Vagina (tissue), 2 donors: ENCODE measurements around the gene FCGBP.

Source experiments
- POLR2A ChIP-seq, 2 donors: fragments of 450-650 bp; IDR thresholded peaks; one replicate each; pipeline ENCODE4 v1.6.1; 2017; ENCODE audit warnings: antibody characterized with exemption in 2 of 2, mild to moderate bottlenecking in 2 of 2, moderate library complexity in 2 of 2
- POLR2AphosphoS5 ChIP-seq, 2 donors: sonication (generic); formaldehyde crosslinking; IDR thresholded peaks; one replicate each; pipeline ENCODE4 v1.9.0; 2017; ENCODE audit warnings: antibody characterized with exemption in 2 of 2, mild to moderate bottlenecking in 2 of 2, low read depth in 1 of 2; ENCODE audit not compliant: insufficient read depth in 1 of 2
- TF ChIP-seq, protein P1 (sequence below), 3 experiments: fragments of 450-650 bp in 2 of 3; fragments of 200-600 bp in 1 of 3; sonication (generic) in 1 of 3; IDR thresholded peaks; one replicate each; pipeline ENCODE4 v1.5.1; 2017 to 2019; ENCODE audit warnings: antibody characterized with exemption in 3 of 3, mild to moderate bottlenecking in 2 of 3, moderate library complexity in 2 of 3

DNA sequence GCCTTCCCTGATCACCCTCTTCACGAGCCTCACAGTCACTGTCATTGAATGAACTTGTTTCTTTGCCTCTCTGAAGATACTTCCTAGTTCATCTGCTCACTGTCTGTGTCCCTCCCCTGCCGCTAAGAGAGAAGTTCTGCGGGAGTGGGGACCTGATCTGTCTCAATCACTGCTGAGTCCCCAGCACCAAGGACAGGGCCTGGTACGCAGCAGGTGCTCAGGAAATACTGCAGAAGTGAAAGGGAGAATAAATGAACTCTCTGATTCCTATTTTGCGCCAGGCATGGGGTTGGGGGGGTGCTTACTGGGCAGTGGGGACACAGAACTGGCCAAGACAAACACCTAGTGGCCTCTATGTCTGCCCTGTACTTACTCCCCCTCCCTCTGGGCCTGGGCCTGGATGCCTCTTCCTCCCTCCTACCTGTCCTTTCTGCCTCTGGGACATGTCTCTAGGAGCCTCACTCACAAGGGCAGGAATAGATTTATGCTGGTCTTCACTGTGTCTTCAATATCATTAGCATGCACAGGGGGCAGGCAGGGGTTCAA, 17.5 kb downstream of the FCGBP start:
- TF ChIP-seq, protein P1, sequence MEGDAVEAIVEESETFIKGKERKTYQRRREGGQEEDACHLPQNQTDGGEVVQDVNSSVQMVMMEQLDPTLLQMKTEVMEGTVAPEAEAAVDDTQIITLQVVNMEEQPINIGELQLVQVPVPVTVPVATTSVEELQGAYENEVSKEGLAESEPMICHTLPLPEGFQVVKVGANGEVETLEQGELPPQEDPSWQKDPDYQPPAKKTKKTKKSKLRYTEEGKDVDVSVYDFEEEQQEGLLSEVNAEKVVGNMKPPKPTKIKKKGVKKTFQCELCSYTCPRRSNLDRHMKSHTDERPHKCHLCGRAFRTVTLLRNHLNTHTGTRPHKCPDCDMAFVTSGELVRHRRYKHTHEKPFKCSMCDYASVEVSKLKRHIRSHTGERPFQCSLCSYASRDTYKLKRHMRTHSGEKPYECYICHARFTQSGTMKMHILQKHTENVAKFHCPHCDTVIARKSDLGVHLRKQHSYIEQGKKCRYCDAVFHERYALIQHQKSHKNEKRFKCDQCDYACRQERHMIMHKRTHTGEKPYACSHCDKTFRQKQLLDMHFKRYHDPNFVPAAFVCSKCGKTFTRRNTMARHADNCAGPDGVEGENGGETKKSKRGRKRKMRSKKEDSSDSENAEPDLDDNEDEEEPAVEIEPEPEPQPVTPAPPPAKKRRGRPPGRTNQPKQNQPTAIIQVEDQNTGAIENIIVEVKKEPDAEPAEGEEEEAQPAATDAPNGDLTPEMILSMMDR (IDR thresholded peaks at IDR 0.05), result no peak
- no peak for TF ChIP-seq POLR2AphosphoS5 (IDR thresholded peaks at IDR 0.05; ENCODE audit: insufficient read depth in 1 of 2, low read depth in 1 of 2)
- TF ChIP-seq POLR2A (IDR thresholded peaks at IDR 0.05), result no peak
